Measurements from ENCODE around the gene IL19.

DNA sequence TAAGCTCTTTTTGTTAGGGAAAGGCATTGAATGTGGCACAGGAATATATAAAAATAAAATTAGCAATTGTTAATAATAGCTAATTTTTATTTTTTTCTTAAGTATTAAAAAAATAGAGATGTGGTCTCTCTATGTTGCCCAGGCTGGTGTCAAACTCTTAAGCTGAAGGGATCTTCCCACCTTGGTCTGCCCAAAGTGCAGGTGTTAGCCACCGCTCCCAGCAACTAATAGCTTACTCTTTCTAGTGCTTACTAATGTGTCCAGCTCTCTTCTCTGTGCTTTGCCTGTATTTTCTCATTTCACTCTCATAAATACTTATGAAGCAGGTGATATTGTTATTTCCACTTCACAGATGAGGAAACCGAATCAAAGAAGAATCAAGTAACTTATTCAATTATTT, 113.3 kb downstream of the IL19 start:
- TF ChIP-seq, protein P1, sequence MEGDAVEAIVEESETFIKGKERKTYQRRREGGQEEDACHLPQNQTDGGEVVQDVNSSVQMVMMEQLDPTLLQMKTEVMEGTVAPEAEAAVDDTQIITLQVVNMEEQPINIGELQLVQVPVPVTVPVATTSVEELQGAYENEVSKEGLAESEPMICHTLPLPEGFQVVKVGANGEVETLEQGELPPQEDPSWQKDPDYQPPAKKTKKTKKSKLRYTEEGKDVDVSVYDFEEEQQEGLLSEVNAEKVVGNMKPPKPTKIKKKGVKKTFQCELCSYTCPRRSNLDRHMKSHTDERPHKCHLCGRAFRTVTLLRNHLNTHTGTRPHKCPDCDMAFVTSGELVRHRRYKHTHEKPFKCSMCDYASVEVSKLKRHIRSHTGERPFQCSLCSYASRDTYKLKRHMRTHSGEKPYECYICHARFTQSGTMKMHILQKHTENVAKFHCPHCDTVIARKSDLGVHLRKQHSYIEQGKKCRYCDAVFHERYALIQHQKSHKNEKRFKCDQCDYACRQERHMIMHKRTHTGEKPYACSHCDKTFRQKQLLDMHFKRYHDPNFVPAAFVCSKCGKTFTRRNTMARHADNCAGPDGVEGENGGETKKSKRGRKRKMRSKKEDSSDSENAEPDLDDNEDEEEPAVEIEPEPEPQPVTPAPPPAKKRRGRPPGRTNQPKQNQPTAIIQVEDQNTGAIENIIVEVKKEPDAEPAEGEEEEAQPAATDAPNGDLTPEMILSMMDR (conservative IDR thresholded peaks at IDR 0.05; ENCODE audit: low read length), result no peak
- no peak for TF ChIP-seq EZH2phosphoT487 (IDR thresholded peaks at IDR 0.05; ENCODE audit: borderline replicate concordance, low read depth, low read length)

Data from OCI-LY7 (cell line).